NT2/D1 (cell line): Measurements from ENCODE around the gene ARCN1.

Source experiments
- DNase-seq: peaks from one replicate; pipeline ENCODE4 v3.0.0-alpha.2; 2011; ENCODE audit warnings: low read depth, low spot score
- H3K27me3 ChIP-seq: 2 replicates; pipeline ENCODE4 v1.6.0; 2011; ENCODE audit warnings: mild to moderate bottlenecking; ENCODE audit not compliant: insufficient read length, insufficient read depth
- H3K36me3 ChIP-seq: 2 replicates; pipeline ENCODE4 v1.6.1; 2011; ENCODE audit warnings: mild to moderate bottlenecking, low read length, mixed read lengths; ENCODE audit not compliant: insufficient read depth, insufficient read length
- H3K4me1 ChIP-seq: 2 replicates; pipeline ENCODE4 v1.5.1; 2011; ENCODE audit not compliant: insufficient read depth, insufficient read length
- H3K4me3 ChIP-seq: 2 replicates; pipeline ENCODE4 v1.5.1; 2011; ENCODE audit warnings: low read depth; ENCODE audit not compliant: insufficient read length
- H3K9ac ChIP-seq: 2 replicates; pipeline ENCODE4 v1.6.0; 2011; ENCODE audit warnings: low read depth; ENCODE audit not compliant: insufficient read length
- H3K9me3 ChIP-seq: 2 replicates; pipeline ENCODE4 v1.5.1; 2011; ENCODE audit warnings: mild to moderate bottlenecking, low read length; ENCODE audit not compliant: insufficient read depth
- SUZ12 ChIP-seq: IDR thresholded peaks from 2 replicates; pipeline ENCODE4 v1.6.1; 2011; ENCODE audit not compliant: insufficient read length, insufficient read depth; ENCODE audit errors: extremely low read depth
- YY1 ChIP-seq: IDR thresholded peaks from 2 replicates; pipeline ENCODE4 v1.6.1; 2011; ENCODE audit not compliant: insufficient read length, insufficient read depth
- ZNF274 ChIP-seq: IDR thresholded peaks from 2 replicates; pipeline ENCODE4 v1.6.1; 2011; ENCODE audit warnings: mild to moderate bottlenecking, low read depth, low read length

The ARCN1 gene

GRCh38 chr11:118625036-118625690 lies 53.0 kb downstream of the ARCN1 start:
- H3K4me1 ChIP-seq: peaks cover 11% of the 10 kb centered on the region
- H3K9ac ChIP-seq: no peak overlapping the region
- no peak for DNase-seq
- H3K9me3 ChIP-seq: no peaks in the 10 kb centered on the region
- H3K36me3 ChIP-seq: peaks cover 49% of the 10 kb centered on the region
- no peak for TF ChIP-seq YY1
- TF ChIP-seq ZNF274: no peak
- no peak for TF ChIP-seq SUZ12
- no peaks in the 10 kb centered on the region for H3K27me3 ChIP-seq
- H3K4me3 ChIP-seq: no peak overlapping the region

- Histone ChIP-seq H3K36me3 (peaks cover 57% of the 10 kb centered on the region), H3K9me3 (no peaks in the 10 kb centered on the region), H3K27me3 (no peaks in the 10 kb centered on the region), H3K4me1 (peaks cover 8% of the 10 kb centered on the region), H3K9ac (no peak overlapping the region), H3K4me3 (no peak overlapping the region)
- TF ChIP-seq ZNF274: no peak
- TF ChIP-seq YY1: no peak
- no peak for TF ChIP-seq SUZ12
- no peak for DNase-seq
Measured at GRCh38 chr11:118625976-118626375, 53.8 kb downstream of the ARCN1 start.

GRCh38 chr11:118627566-118627965 lies 55.4 kb downstream of the ARCN1 start:
- TF ChIP-seq YY1 (no peak), SUZ12 (no peak), ZNF274 (no peak)
- H3K36me3 ChIP-seq: peaks cover 73% of the 10 kb centered on the region
- peaks cover under 1% of the 10 kb centered on the region for H3K4me1 ChIP-seq
- no peak overlapping the region for H3K4me3 ChIP-seq
- no peaks in the 10 kb centered on the region for H3K27me3 ChIP-seq
- no peak for DNase-seq
- H3K9ac ChIP-seq: no peak overlapping the region
- no peaks in the 10 kb centered on the region for H3K9me3 ChIP-seq

- no peaks in the 10 kb centered on the region for H3K27me3 ChIP-seq
- no peak overlapping the region for H3K9ac ChIP-seq
- H3K36me3 ChIP-seq: peaks cover 78% of the 10 kb centered on the region
- TF ChIP-seq SUZ12: no peak
- no peak for TF ChIP-seq YY1
- no peak for TF ChIP-seq ZNF274
- no peaks in the 10 kb centered on the region for H3K9me3 ChIP-seq
- H3K4me1 ChIP-seq: no peaks in the 10 kb centered on the region
- no peak overlapping the region for H3K4me3 ChIP-seq
- DNase-seq: no peak
Measured at GRCh38 chr11:118628031-118628430, 55.8 kb downstream of the ARCN1 start.

GRCh38 chr11:118628432-118628831 lies 56.2 kb downstream of the ARCN1 start:
- Histone ChIP-seq H3K9me3 (no peaks in the 10 kb centered on the region), H3K9ac (no peak overlapping the region), H3K4me3 (no peak overlapping the region), H3K4me1 (peaks cover under 1% of the 10 kb centered on the region), H3K27me3 (no peaks in the 10 kb centered on the region), H3K36me3 (peaks cover 81% of the 10 kb centered on the region)
- no peak for DNase-seq
- TF ChIP-seq YY1: no peak

GRCh38 chr11:118628861-118629549 lies 56.8 kb downstream of the ARCN1 start:
- Histone ChIP-seq H3K4me1 (peaks cover 5% of the 10 kb centered on the region), H3K9me3 (no peaks in the 10 kb centered on the region), H3K36me3 (peaks cover 85% of the 10 kb centered on the region), H3K27me3 (no peaks in the 10 kb centered on the region), H3K9ac (no peak overlapping the region), H3K4me3 (no peak overlapping the region)
- no peak for DNase-seq
- no peak for TF ChIP-seq SUZ12
- TF ChIP-seq ZNF274: no peak

- Histone ChIP-seq H3K9ac (no peak overlapping the region), H3K9me3 (no peaks in the 10 kb centered on the region), H3K27me3 (no peaks in the 10 kb centered on the region), H3K4me3 (no peak overlapping the region), H3K36me3 (peaks cover 81% of the 10 kb centered on the region), H3K4me1 (peaks cover 5% of the 10 kb centered on the region)
- no peak for TF ChIP-seq YY1
- TF ChIP-seq SUZ12: no peak
- no peak for TF ChIP-seq ZNF274
- DNase-seq: no peak
Measured at GRCh38 chr11:118629761-118630661, 57.8 kb downstream of the ARCN1 start.
